ENCODE data around the gene SIRT6. TPM values are rescaled to one million over a fixed set of nuclear protein-coding genes. Genes with fewer than 3 reads are reported as not detected.

Gene SIRT6
- total and polyA plus RNA-seq, 10 of the 15 experiments (the other 5 are each of a cell fraction or from before 2014, with no cell fraction given) = 1.3 to 49.6 (median 24.2) TPM

DNA sequence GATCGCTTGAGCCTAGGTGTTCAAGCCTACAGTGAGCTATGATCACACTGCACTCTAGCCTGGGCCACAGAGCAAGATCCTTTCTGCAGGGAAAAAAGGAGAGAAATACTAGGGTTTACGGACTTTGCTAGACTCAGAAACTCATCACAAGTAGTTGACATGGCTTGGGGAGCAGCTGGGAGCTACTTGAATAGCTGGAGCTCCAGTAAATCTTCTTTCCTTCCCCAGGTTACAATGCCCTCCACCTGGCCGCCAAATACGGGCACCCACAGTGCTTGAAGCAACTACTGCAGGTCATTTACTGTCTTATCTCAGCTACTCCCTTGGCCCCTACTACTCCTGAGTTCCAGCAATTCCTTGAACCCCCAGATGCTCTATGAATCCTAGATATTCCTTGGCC, 19.4 kb upstream of the SIRT6 start:
- Histone ChIP-seq H3K9me3 (replicated peaks; ENCODE audit: control insufficient read depth, insufficient read depth, low read length) (no peaks in the 10 kb centered on the region; the same call in 2 of the 3 replicates), H3K36me3 (ENCODE audit: control insufficient read depth in 2 of 2, insufficient read depth in 2 of 2, low read length in 1 of 2) (no peaks in the 10 kb centered on the region), H3K79me2 (ENCODE audit: control insufficient read depth, insufficient read depth, low read length) (no peaks in the 10 kb centered on the region), H3K27me3 (replicated peaks in 1 of 2; ENCODE audit: control insufficient read depth in 2 of 2, insufficient read depth in 2 of 2, low read length in 1 of 2) (no peaks in the 10 kb centered on the region; a peak in 1 of 4 replicates), H2AFZ (ENCODE audit: control insufficient read depth, low read depth, low read length) (no peak overlapping the region), H4K20me1 (ENCODE audit: control insufficient read depth, insufficient read depth) (no peaks in the 10 kb centered on the region), H3K9ac (ENCODE audit: control insufficient read depth, insufficient read depth, low read length) (no peak overlapping the region), H3K4me2 (ENCODE audit: control insufficient read depth, insufficient read depth) (no peak overlapping the region), H3K4me1 (ENCODE audit: control insufficient read depth, insufficient read depth, low read length) (no peaks in the 10 kb centered on the region), H3K4me3 (no peak overlapping the region), H3K27ac (ENCODE audit: control insufficient read depth, insufficient read depth) (no peak overlapping the region)
- ATAC-seq = no peak
- POLR2A ChIA-PET = interaction anchor here (1.3 to 2.2 kb wide), 2 partner anchors 214 to 216 kb away, joined by 5 read pairs; partner anchors contain the start of gene EEF2
- BruUV-seq (replicated peaks) = no TSS peak
- no peak for TF ChIP-seq YY1 (IDR thresholded peaks at IDR 0.05; ENCODE audit: low read depth, low read length)
- TF ChIP-seq GATAD2B (conservative IDR thresholded peaks at IDR 0.05; ENCODE audit: low read depth) = no peak
- TF ChIP-seq CREB1 (IDR thresholded peaks at IDR 0.05; ENCODE audit: low read depth) = no peak
- TF ChIP-seq, protein P1, sequence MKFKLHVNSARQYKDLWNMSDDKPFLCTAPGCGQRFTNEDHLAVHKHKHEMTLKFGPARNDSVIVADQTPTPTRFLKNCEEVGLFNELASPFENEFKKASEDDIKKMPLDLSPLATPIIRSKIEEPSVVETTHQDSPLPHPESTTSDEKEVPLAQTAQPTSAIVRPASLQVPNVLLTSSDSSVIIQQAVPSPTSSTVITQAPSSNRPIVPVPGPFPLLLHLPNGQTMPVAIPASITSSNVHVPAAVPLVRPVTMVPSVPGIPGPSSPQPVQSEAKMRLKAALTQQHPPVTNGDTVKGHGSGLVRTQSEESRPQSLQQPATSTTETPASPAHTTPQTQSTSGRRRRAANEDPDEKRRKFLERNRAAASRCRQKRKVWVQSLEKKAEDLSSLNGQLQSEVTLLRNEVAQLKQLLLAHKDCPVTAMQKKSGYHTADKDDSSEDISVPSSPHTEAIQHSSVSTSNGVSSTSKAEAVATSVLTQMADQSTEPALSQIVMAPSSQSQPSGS (IDR thresholded peaks at IDR 0.05; ENCODE audit: low read length) = no peak
- TF ChIP-seq BCL11A (IDR thresholded peaks at IDR 0.05; ENCODE audit: low read depth, low read length) = no peak
- TF ChIP-seq, protein P2, sequence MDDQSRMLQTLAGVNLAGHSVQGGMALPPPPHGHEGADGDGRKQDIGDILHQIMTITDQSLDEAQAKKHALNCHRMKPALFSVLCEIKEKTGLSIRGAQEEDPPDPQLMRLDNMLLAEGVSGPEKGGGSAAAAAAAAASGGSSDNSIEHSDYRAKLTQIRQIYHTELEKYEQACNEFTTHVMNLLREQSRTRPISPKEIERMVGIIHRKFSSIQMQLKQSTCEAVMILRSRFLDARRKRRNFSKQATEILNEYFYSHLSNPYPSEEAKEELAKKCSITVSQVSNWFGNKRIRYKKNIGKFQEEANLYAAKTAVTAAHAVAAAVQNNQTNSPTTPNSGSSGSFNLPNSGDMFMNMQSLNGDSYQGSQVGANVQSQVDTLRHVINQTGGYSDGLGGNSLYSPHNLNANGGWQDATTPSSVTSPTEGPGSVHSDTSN (IDR thresholded peaks at IDR 0.05; ENCODE audit: insufficient replicate concordance, low read depth, low read length) = no peak
- TF ChIP-seq MYB (IDR thresholded peaks at IDR 0.05; ENCODE audit: borderline replicate concordance, low read depth, low read length) = no peak
- TF ChIP-seq, protein P3, sequence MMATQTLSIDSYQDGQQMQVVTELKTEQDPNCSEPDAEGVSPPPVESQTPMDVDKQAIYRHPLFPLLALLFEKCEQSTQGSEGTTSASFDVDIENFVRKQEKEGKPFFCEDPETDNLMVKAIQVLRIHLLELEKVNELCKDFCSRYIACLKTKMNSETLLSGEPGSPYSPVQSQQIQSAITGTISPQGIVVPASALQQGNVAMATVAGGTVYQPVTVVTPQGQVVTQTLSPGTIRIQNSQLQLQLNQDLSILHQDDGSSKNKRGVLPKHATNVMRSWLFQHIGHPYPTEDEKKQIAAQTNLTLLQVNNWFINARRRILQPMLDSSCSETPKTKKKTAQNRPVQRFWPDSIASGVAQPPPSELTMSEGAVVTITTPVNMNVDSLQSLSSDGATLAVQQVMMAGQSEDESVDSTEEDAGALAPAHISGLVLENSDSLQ (IDR thresholded peaks at IDR 0.05) = no peak
- TF ChIP-seq LARP7 (IDR thresholded peaks at IDR 0.05) = no peak
- TF ChIP-seq, protein P4, sequence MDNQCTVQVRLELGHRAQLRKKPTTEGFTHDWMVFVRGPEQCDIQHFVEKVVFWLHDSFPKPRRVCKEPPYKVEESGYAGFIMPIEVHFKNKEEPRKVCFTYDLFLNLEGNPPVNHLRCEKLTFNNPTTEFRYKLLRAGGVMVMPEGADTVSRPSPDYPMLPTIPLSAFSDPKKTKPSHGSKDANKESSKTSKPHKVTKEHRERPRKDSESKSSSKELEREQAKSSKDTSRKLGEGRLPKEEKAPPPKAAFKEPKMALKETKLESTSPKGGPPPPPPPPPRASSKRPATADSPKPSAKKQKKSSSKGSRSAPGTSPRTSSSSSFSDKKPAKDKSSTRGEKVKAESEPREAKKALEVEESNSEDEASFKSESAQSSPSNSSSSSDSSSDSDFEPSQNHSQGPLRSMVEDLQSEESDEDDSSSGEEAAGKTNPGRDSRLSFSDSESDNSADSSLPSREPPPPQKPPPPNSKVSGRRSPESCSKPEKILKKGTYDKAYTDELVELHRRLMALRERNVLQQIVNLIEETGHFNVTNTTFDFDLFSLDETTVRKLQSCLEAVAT (IDR thresholded peaks at IDR 0.05) = no peak
- no peak for TF ChIP-seq SMAD5 (IDR thresholded peaks at IDR 0.05; ENCODE audit: low read depth)
- no peak for TF ChIP-seq TCF12 (IDR thresholded peaks at IDR 0.05; ENCODE audit: low read depth, low read length)
- TF ChIP-seq MYC (IDR thresholded peaks at IDR 0.05; ENCODE audit: insufficient read depth, insufficient read length, insufficient replicate concordance, low read length, severe bottlenecking) = no peak
- no peak for TF ChIP-seq SMAD1 (IDR thresholded peaks at IDR 0.05; ENCODE audit: low read depth, partially characterized antibody)
- no peak for TF ChIP-seq EP300 (IDR thresholded peaks at IDR 0.05; ENCODE audit: borderline replicate concordance in 1 of 2, control insufficient read depth in 1 of 2, low read depth in 2 of 2, low read length in 2 of 2)
- no peak for TF ChIP-seq RBBP5 (conservative IDR thresholded peaks at IDR 0.05)
- no peak for TF ChIP-seq ASH2L (IDR thresholded peaks at IDR 0.05; ENCODE audit: borderline replicate concordance, low read depth)
- SMC1A ChIA-PET (ENCODE audit: uncharacterized antibody, unreplicated experiment) = interaction anchor here (0.6 to 1.6 kb wide), 8 partner anchors 14 to 344 kb away, joined by 3 to 8 read pairs (median 4); partner anchors contain the start of gene EEF2
- CTCF ChIA-PET = interaction anchor here (0.7 to 6.3 kb wide), 10 partner anchors 11 to 216 kb away, joined by 3 to 63 read pairs (median 6); partner anchors contain the start of genes CREB3L3 and EEF2
- intact Hi-C loops (cut with micrococcal nuclease; ENCODE audit: unreplicated experiment) (loop anchor here (5.0 kb wide), 3 partner anchors 34 to 489 kb away; partner anchors contain the start of gene EEF2), in situ Hi-C loops (cut with MboI) (loop anchor here (10.0 kb wide), 1 partner anchor 537 kb away; no protein-coding TSS in a partner anchor)
- no peak for DNase-seq (ENCODE audit: low read depth, low spot score)
- RAD21 ChIA-PET (ENCODE audit: unreplicated experiment) = interaction anchor here (0.5 to 1.5 kb wide), 3 partner anchors 28 to 216 kb away, joined by 3 to 6 read pairs (median 3); partner anchors contain the start of genes EBI3 and EEF2
- FAIRE-seq = no peak
- WGBS (ENCODE audit: insufficient coverage, insufficient replicate concordance, low lambda C conversion rate, missing lambda C conversion rate) = 54% methylated on average over 4 of the region's 4 CpGs
